GM10248 (cell line): ENCODE measurements around the gene DEPP1.

Source experiments
- CTCF ChIA-PET: fragments of 300-600 bp; sonication (Branson Sonifier 250); formaldehyde crosslinking; extraction: SDS; loops from one replicate; lab custom pipeline; 2021; ENCODE audit warnings: antibody characterized with exemption; lab: Yijun Ruan, JAX
- POLR2A ChIA-PET: fragments of 350-650 bp; sonication (Branson Sonifier 250); formaldehyde crosslinking; extraction: SDS; loops from one replicate; lab custom pipeline; 2020; ENCODE audit warnings: antibody characterized with exemption; lab: Yijun Ruan, JAX
- DNase-seq: peaks from one replicate; pipeline ENCODE4 v3.0.0; 2012; ENCODE audit errors: extremely low spot score
- TF ChIP-seq, protein P1 (sequence below): IDR thresholded peaks from 2 replicates; pipeline ENCODE4 v1.5.1; 2012; ENCODE audit warnings: mild to moderate bottlenecking, low read depth; ENCODE audit errors: extremely low read depth, missing control alignments, control extremely low read depth

Gene DEPP1

GRCh38 chr10:44968091-44968490 lies 10.5 kb downstream of the DEPP1 start:
- TF ChIP-seq, protein P1, sequence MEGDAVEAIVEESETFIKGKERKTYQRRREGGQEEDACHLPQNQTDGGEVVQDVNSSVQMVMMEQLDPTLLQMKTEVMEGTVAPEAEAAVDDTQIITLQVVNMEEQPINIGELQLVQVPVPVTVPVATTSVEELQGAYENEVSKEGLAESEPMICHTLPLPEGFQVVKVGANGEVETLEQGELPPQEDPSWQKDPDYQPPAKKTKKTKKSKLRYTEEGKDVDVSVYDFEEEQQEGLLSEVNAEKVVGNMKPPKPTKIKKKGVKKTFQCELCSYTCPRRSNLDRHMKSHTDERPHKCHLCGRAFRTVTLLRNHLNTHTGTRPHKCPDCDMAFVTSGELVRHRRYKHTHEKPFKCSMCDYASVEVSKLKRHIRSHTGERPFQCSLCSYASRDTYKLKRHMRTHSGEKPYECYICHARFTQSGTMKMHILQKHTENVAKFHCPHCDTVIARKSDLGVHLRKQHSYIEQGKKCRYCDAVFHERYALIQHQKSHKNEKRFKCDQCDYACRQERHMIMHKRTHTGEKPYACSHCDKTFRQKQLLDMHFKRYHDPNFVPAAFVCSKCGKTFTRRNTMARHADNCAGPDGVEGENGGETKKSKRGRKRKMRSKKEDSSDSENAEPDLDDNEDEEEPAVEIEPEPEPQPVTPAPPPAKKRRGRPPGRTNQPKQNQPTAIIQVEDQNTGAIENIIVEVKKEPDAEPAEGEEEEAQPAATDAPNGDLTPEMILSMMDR, result no peak
- CTCF ChIA-PET, result interaction anchor here (1.1 to 14.0 kb wide), 5 partner anchors 10 to 34 kb away, joined by 3 to 151 read pairs (median 114); partner anchors contain the start of genes DEPP1 and RASSF4
- POLR2A ChIA-PET, result interaction anchor here (1.0 to 1.8 kb wide), 2 partner anchors 10 to 12 kb away, joined by 3 to 12 read pairs; partner anchors contain the start of gene DEPP1
- DNase-seq, result no peak

DNA sequence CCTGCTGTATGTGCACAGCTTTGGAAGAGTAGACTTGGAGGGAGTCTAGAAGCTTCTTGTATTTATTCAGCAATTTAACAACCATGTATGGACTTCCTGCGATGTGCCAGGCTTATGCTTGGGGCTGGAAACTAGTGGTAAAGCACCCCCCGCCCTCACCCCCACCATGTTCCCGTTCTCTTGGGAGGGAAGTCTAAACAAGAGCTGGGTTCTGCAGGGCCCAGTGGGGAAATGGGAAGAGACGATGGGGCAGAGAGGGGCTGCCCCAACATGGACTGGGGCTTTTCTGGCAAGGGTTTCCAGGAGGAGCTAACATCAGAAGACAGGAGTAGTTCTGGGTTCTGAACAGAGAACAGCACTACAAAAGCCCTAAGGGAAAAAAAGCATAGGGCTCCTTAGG lies 11.0 kb downstream of the DEPP1 start:
- TF ChIP-seq, protein P1, result no peak
- POLR2A ChIA-PET, result interaction anchor here (1.0 to 1.8 kb wide), 2 partner anchors 11 to 13 kb away, joined by 3 to 12 read pairs; partner anchors contain the start of gene DEPP1
- CTCF ChIA-PET, result interaction anchor here (1.1 to 14.0 kb wide), 5 partner anchors 11 to 33 kb away, joined by 3 to 151 read pairs (median 114); partner anchors contain the start of genes DEPP1 and RASSF4
- no peak for DNase-seq

- ChIA-PET CTCF (interaction anchor here (1.2 to 14.0 kb wide), 6 partner anchors 11 to 33 kb away, joined by 3 to 151 read pairs (median 63); partner anchors contain the start of genes DEPP1 and RASSF4), POLR2A (interaction anchor here (1.0 to 1.8 kb wide), 2 partner anchors 12 to 14 kb away, joined by 3 to 12 read pairs; partner anchors contain the start of gene DEPP1)
- TF ChIP-seq, protein P1, result peak; percentile 11
- no peak for DNase-seq
Observed at GRCh38 chr10:44966816-44967509, 11.6 kb downstream of the DEPP1 start.

- CTCF ChIA-PET, result interaction anchor here (0.7 to 14.0 kb wide), 7 partner anchors 8 to 32 kb away, joined by 3 to 151 read pairs (median 12); partner anchors contain the start of genes DEPP1 and RASSF4
- POLR2A ChIA-PET, result interaction anchor here (0.9 to 2.0 kb wide), 3 partner anchors 11 to 12 kb away, joined by 4 to 12 read pairs (median 10); partner anchors contain the start of gene DEPP1
- DNase-seq, result no peak
- TF ChIP-seq, protein P1, result no peak
Observed at GRCh38 chr10:44966129-44966815, 12.3 kb downstream of the DEPP1 start.

GRCh38 chr10:44965651-44966097 lies 12.9 kb downstream of the DEPP1 start:
- POLR2A ChIA-PET, result interaction anchor here (0.9 to 2.0 kb wide), 2 partner anchors 11 to 13 kb away, joined by 4 to 10 read pairs; partner anchors contain the start of gene DEPP1
- no peak for DNase-seq
- TF ChIP-seq, protein P1, result no peak
- CTCF ChIA-PET, result interaction anchor here (0.7 to 14.0 kb wide), 7 partner anchors 8 to 31 kb away, joined by 3 to 151 read pairs (median 12); partner anchors contain the start of genes DEPP1 and RASSF4
